ENCODE measurements around the gene EFCAB8.

GRCh38 chr20:32980990-32981389 is 122.3 kb downstream of the EFCAB8 start:
- TF ChIP-seq CTCF (IDR thresholded peaks at IDR 0.05; ENCODE audit: insufficient read depth, low read depth, low read length), result no peak
- TF ChIP-seq EZH2 (IDR thresholded peaks at IDR 0.05; ENCODE audit: insufficient read depth, low read length), result no peak

Measured in astrocyte (in vitro differentiated cells and primary cell).